IMR-90 (cell line): Measurements from ENCODE around the gene RALGAPA2. TPM values are rescaled to one million over a fixed set of nuclear protein-coding genes. Genes with fewer than 3 reads are reported as not detected.

Experiments used
- ATAC-seq: fragments of 200-7000 bp; cut with Tn5 transposase; 2 replicates; pipeline ENCODE4 v1.9.1; 2020; ENCODE audit warnings: low read depth, mild to moderate bottlenecking, moderate library complexity
- BruUV-seq: library from RNA; stranded (reverse); fragments of 400-500 nt; replicated peaks from 2 replicates; lab custom pipeline; 2021; lab: Mats Ljungman, UMichigan
- CTCF ChIA-PET: fragments of 300-600 bp; formaldehyde crosslinking; extraction: SDS; loops from one replicate; lab custom pipeline; 2021; ENCODE audit warnings: antibody characterized with exemption; lab: Yijun Ruan, JAX
- POLR2A ChIA-PET: fragments of 300-600 bp; sonication (Branson Sonifier 250); formaldehyde crosslinking; loops from one replicate; lab custom pipeline; 2022; ENCODE audit warnings: antibody characterized with exemption; ENCODE audit not compliant: unreplicated experiment; lab: Charles Lee
- DNase-seq: peaks from one replicate; pipeline ENCODE4 v3.0.0; 2013
- H2AFZ ChIP-seq: replicated peaks from 2 replicates; pipeline ENCODE3; 2013; ENCODE audit warnings: low read length, mild to moderate bottlenecking; ENCODE audit not compliant: poor library complexity
- H2AK5ac ChIP-seq: 2 replicates; pipeline ENCODE4 v1.6.1; 2013; ENCODE audit warnings: low read depth, low read length, inconsistent platforms
- H2AK9ac ChIP-seq: replicated peaks from 2 replicates; pipeline ENCODE3; 2013; ENCODE audit warnings: mild to moderate bottlenecking, low read depth, low read length, moderate library complexity; ENCODE audit not compliant: poor library complexity
- H2BK120ac ChIP-seq: 2 replicates; pipeline ENCODE4 v1.6.1; 2013; ENCODE audit warnings: low read depth, low read length, inconsistent platforms
- H2BK15ac ChIP-seq: 3 replicates; pipeline ENCODE4 v1.6.1; 2013; ENCODE audit warnings: low read depth, low read length, inconsistent platforms
- H2BK20ac ChIP-seq: 2 replicates; pipeline ENCODE4 v1.6.1; 2013; ENCODE audit warnings: low read depth, mild to moderate bottlenecking, inconsistent platforms, low read length, moderate library complexity
- H2BK5ac ChIP-seq: 2 replicates; pipeline ENCODE4 v1.6.1; 2013; ENCODE audit warnings: mild to moderate bottlenecking, low read depth, low read length, inconsistent platforms; ENCODE audit not compliant: poor library complexity, severe bottlenecking
- H3K14ac ChIP-seq: replicated peaks from 2 replicates; pipeline ENCODE4 v1.6.1; 2013; ENCODE audit warnings: low read depth, low read length, inconsistent platforms
- H3K18ac ChIP-seq: 2 replicates; pipeline ENCODE4 v1.6.1; 2013; ENCODE audit warnings: low read depth, low read length, control low read depth
- H3K23ac ChIP-seq: 2 replicates; pipeline ENCODE4 v1.6.1; 2013; ENCODE audit warnings: low read depth, low read length, inconsistent platforms
- H3K27ac ChIP-seq: 2 replicates; pipeline ENCODE4 v1.5.1; 2013; ENCODE audit warnings: mild to moderate bottlenecking, control low read depth, low read length; ENCODE audit not compliant: insufficient read depth
- H3K27me3 ChIP-seq: 2 replicates; pipeline ENCODE4 v1.6.1; 2013; ENCODE audit warnings: low read length; ENCODE audit not compliant: control insufficient read depth, insufficient read depth
- H3K36me3 ChIP-seq: 2 replicates; pipeline ENCODE4 v1.6.1; 2013; ENCODE audit warnings: low read length, mixed read lengths; ENCODE audit not compliant: control insufficient read depth, insufficient read depth
- H3K4ac ChIP-seq: 2 replicates; pipeline ENCODE4 v1.6.1; 2013; ENCODE audit warnings: low read depth, low read length, inconsistent platforms
- H3K4me1 ChIP-seq: 2 replicates; pipeline ENCODE4 v1.6.1; 2013; ENCODE audit warnings: low read length, mixed read lengths; ENCODE audit not compliant: control insufficient read depth, insufficient read depth
- H3K4me2 ChIP-seq: 2 replicates; pipeline ENCODE4 v1.6.1; 2013; ENCODE audit warnings: low read depth, mild to moderate bottlenecking, control low read depth, low read length, moderate library complexity
- H3K4me3 ChIP-seq: 2 replicates; pipeline ENCODE4 v1.5.1; 2013; ENCODE audit warnings: low read depth, mild to moderate bottlenecking, control low read depth, low read length, moderate library complexity; ENCODE audit not compliant: insufficient read depth
- H3K56ac ChIP-seq: 2 replicates; pipeline ENCODE4 v1.6.1; 2013; ENCODE audit warnings: low read length, inconsistent platforms; ENCODE audit not compliant: insufficient read depth; ENCODE audit errors: extremely low read depth
- H3K79me1 ChIP-seq, 2 experiments: 2 replicates each; pipeline ENCODE4 v1.6.1; 2013; ENCODE audit warnings: low read length in 2 of 2, inconsistent platforms in 1 of 2, low read depth in 1 of 2
- H3K9ac ChIP-seq: 2 replicates; pipeline ENCODE4 v1.6.1; 2013; ENCODE audit warnings: low read depth, low read length, control low read depth
- H3K9me1 ChIP-seq: 2 replicates; pipeline ENCODE4 v1.6.1; 2013; ENCODE audit warnings: low read length, inconsistent platforms; ENCODE audit not compliant: insufficient read depth
- H3K9me3 ChIP-seq: 2 replicates; pipeline ENCODE4 v1.6.1; 2013; ENCODE audit warnings: low read length; ENCODE audit not compliant: control insufficient read depth, insufficient read depth
- H4K20me1 ChIP-seq: 2 replicates; pipeline ENCODE4 v1.6.1; 2013; ENCODE audit warnings: low read length, inconsistent platforms; ENCODE audit not compliant: insufficient read depth
- H4K5ac ChIP-seq: 2 replicates; pipeline ENCODE4 v1.6.1; 2013; ENCODE audit warnings: mild to moderate bottlenecking, low read depth, low read length, control low read depth
- H4K8ac ChIP-seq, 2 experiments: 2 replicates each; pipeline ENCODE4 v1.6.1; 2013; ENCODE audit warnings: low read depth in 2 of 2, low read length in 2 of 2, control low read depth in 1 of 2, inconsistent platforms in 1 of 2
- H4K91ac ChIP-seq: 2 replicates; pipeline ENCODE4 v1.6.1; 2013; ENCODE audit warnings: low read depth, low read length, inconsistent platforms; ENCODE audit not compliant: insufficient read depth
- CEBPB ChIP-seq: IDR thresholded peaks from 2 replicates; pipeline ENCODE4 v1.6.1; 2012; ENCODE audit warnings: low read depth, low read length, improper control_type of control experiment
- NFE2L2 ChIP-seq: fragments of 150-350 bp; IDR thresholded peaks from 2 replicates; pipeline ENCODE4 v1.6.1; 2016; ENCODE audit warnings: low read depth, mild to moderate bottlenecking, low read length
- RCOR1 ChIP-seq: IDR thresholded peaks from 2 replicates; pipeline ENCODE4 v1.6.1; 2012; ENCODE audit warnings: mild to moderate bottlenecking, low read length, improper control_type of control experiment; ENCODE audit not compliant: insufficient replicate concordance
- RFX5 ChIP-seq: IDR thresholded peaks from 2 replicates; pipeline ENCODE4 v1.8.0; 2012; ENCODE audit warnings: low read depth, mild to moderate bottlenecking, low read length, moderate library complexity
- WGBS, 2 experiments: methylation state at CpG; one replicate each; pipeline versions ENCODE4 v1.1.5 to v1.1.7; 2013; ENCODE audit warnings: missing lambda C conversion rate in 2 of 2; ENCODE audit not compliant: insufficient read length in 1 of 2; ENCODE audit errors: extremely low coverage in 2 of 2; 5-methylcytosine and 5-hydroxymethylcytosine counted together
- dilution Hi-C: fragments of 300-500 bp; cut with HindIII; formaldehyde crosslinking; loops from one replicate; pipeline ENCODE4 v1.14.3; 2018; ENCODE audit warnings: low sequenced_read_pairs; ENCODE audit not compliant: unreplicated experiment
- in situ Hi-C: fragments of 300-500 bp; cut with MboI; formaldehyde crosslinking; loops from 3 replicates; pipeline ENCODE4 v1.14.3; 2019; ENCODE audit warnings: low sequenced_read_pairs, inconsistent platforms, mixed read lengths
- intact Hi-C: fragments of 100-400 bp; cut with micrococcal nuclease; formaldehyde crosslinking; loops from 2 replicates; pipeline ENCODE4 v1.10.0; 2022
- polyA plus RNA-seq, 3 experiments: library from polyadenylated mRNA; depleted of rRNA; stranded (reverse); fragments of >200 nt; gene quantifications; 2 replicates each; pipeline ENCODE4 v1.2.3, GENCODE V29; 2012; ENCODE audit warnings: low replicate concordance in 1 of 3
- total RNA-seq: library from RNA; depleted of rRNA; stranded (reverse); fragments of >200 nt; gene quantifications from 2 replicates; pipeline ENCODE4 v1.2.3, GENCODE V29; 2012

The RALGAPA2 gene
- total and polyA plus RNA-seq, 2 of the 4 experiments (the other 2 are of a cell fraction), result 1.3 to 3.9 TPM

- in situ Hi-C loops, result no loop called here
- Histone ChIP-seq H3K9me1 (no peaks in the 10 kb centered on the region; the same call in 1 of the 2 replicates), H3K36me3 (no peaks in the 10 kb centered on the region)
These were observed 138.6 kb downstream of the RALGAPA2 start for GRCh38 chr20:20573797-20574196.

More at GRCh38 chr20:20573797-20574196, 138.6 kb downstream of the RALGAPA2 start:
- no peak overlapping the region for H3K4me2 ChIP-seq
- H2AFZ ChIP-seq, result no peak overlapping the region
- ATAC-seq (no peak), DNase-seq (no peak)
- H3K4me3 ChIP-seq, result no peak overlapping the region
- intact Hi-C loops, result no loop called here
- no peak overlapping the region for H3K23ac ChIP-seq
- no peak overlapping the region for H2BK5ac ChIP-seq
- H2AK5ac ChIP-seq, result no peak overlapping the region
- no peak overlapping the region for H3K56ac ChIP-seq
- no CpG with 5 or more reads among the region's 2 CpGs for WGBS, 2 experiments
- no peak overlapping the region for H2BK15ac ChIP-seq
- CTCF ChIA-PET, result no interaction called here
- no peaks in the 10 kb centered on the region for H3K4me1 ChIP-seq
- BruUV-seq, result no TSS peak
- dilution Hi-C loops, result no loop called here
- POLR2A ChIA-PET, result no interaction called here
- H3K27ac ChIP-seq, result no peak overlapping the region
- H2BK120ac ChIP-seq, result no peak overlapping the region
- H3K79me1 ChIP-seq, result no peaks in the 10 kb centered on the region
- no peak overlapping the region for H3K18ac ChIP-seq
- H3K9ac ChIP-seq, result no peak overlapping the region
- H4K20me1 ChIP-seq, result no peaks in the 10 kb centered on the region
- TF ChIP-seq RCOR1, result no peak
- TF ChIP-seq CEBPB, result no peak
- no peak for TF ChIP-seq RFX5
- TF ChIP-seq NFE2L2, result no peak
- H3K14ac ChIP-seq, result no peak overlapping the region
- no peaks in the 10 kb centered on the region for H3K9me3 ChIP-seq
- H3K27me3 ChIP-seq, result no peaks in the 10 kb centered on the region
- H3K4ac ChIP-seq, result no peak overlapping the region
- H4K91ac ChIP-seq, result no peak overlapping the region
- no peak overlapping the region for H2BK20ac ChIP-seq
- H4K8ac ChIP-seq, result no peak overlapping the region
- H4K5ac ChIP-seq, result no peak overlapping the region
- H2AK9ac ChIP-seq, result no peak overlapping the region
